Measurements from ENCODE around the gene FGGY.
A peak's percentile ranks its signal among the peaks of the same experiment; 100 is the strongest.

FGGY gene

DNA sequence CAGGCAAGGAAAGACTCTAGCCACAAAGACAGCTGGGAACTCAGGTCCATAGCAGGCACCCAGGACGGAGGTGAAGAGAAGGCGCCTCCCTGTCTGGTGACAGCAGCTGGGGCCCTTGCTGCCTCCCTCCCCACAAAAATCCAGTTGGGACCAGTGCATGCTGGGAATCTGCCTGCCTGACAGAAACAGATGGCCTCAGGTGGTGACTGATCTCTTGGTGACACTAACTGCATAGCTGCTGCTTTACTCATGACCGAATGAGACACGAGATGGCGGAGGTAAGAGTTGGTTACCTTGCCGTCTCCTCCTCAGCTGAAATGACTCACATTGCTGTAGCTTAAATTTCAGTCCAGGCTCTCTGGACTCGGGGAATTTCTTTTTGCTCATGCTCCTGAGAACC, 130.3 kb downstream of the FGGY start:
- Histone ChIP-seq H3K27ac (ENCODE audit: extremely low read depth, low read depth, low read length) (no peak overlapping the region), H3K4me1 (ENCODE audit: control insufficient read depth, insufficient read depth, low read length) (no peaks in the 10 kb centered on the region), H3K9me3 (ENCODE audit: control insufficient read depth, insufficient read depth, low read depth, low read length) (no peaks in the 10 kb centered on the region), H3K4me3 (ENCODE audit: low read depth, low read length) (no peak overlapping the region), H3K36me3 (ENCODE audit: control insufficient read depth in 2 of 2, insufficient read depth in 1 of 2, low read length in 2 of 2) (no peaks in the 10 kb centered on the region)
- ChIA-PET CTCF (interaction anchor here (1.1 kb wide), 1 partner anchor 131 kb away, joined by 3 read pairs; no protein-coding TSS in a partner anchor), POLR2A (interaction anchor here (0.7 to 1.2 kb wide), 2 partner anchors 16 to 23 kb away, joined by 3 read pairs; no protein-coding TSS in a partner anchor)
- TF ChIP-seq SP7 (tag by site-specific recombination; IDR thresholded peaks at IDR 0.05) (0 out of 2 replicates have a peak, but pooled peaks have one; percentile 19), ZNF223 (tag by site-specific recombination; IDR thresholded peaks at IDR 0.05) (no peak), ZFP37 (tag by site-specific recombination; IDR thresholded peaks at IDR 0.05) (no peak), YY1 (tag by site-specific recombination; IDR thresholded peaks at IDR 0.05) (no peak), ZSCAN16 (tag by site-specific recombination; IDR thresholded peaks at IDR 0.05) (no peak), ZNF624 (tag by site-specific recombination; IDR thresholded peaks at IDR 0.05) (no peak), OVOL3 (tag by site-specific recombination; IDR thresholded peaks at IDR 0.05) (no peak), ZEB2 (tag by site-specific recombination; IDR thresholded peaks at IDR 0.05) (no peak), ZNF184 (tag by site-specific recombination; IDR thresholded peaks at IDR 0.05) (peak; percentile 35; the same call in 1 of the 2 replicates), ZFHX2 (tag by site-specific recombination; conservative IDR thresholded peaks at IDR 0.05) (no peak), ZNF157 (tag by site-specific recombination; IDR thresholded peaks at IDR 0.05) (no peak)
- TF ChIP-seq, protein P1, sequence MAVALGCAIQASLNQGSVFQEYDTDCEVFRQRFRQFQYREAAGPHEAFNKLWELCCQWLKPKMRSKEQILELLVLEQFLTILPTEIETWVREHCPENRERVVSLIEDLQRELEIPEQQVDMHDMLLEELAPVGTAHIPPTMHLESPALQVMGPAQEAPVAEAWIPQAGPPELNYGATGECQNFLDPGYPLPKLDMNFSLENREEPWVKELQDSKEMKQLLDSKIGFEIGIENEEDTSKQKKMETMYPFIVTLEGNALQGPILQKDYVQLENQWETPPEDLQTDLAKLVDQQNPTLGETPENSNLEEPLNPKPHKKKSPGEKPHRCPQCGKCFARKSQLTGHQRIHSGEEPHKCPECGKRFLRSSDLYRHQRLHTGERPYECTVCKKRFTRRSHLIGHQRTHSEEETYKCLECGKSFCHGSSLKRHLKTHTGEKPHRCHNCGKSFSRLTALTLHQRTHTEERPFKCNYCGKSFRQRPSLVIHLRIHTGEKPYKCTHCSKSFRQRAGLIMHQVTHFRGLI (tag by site-specific recombination; IDR thresholded peaks at IDR 0.05) = no peak
- TF ChIP-seq, protein P2, sequence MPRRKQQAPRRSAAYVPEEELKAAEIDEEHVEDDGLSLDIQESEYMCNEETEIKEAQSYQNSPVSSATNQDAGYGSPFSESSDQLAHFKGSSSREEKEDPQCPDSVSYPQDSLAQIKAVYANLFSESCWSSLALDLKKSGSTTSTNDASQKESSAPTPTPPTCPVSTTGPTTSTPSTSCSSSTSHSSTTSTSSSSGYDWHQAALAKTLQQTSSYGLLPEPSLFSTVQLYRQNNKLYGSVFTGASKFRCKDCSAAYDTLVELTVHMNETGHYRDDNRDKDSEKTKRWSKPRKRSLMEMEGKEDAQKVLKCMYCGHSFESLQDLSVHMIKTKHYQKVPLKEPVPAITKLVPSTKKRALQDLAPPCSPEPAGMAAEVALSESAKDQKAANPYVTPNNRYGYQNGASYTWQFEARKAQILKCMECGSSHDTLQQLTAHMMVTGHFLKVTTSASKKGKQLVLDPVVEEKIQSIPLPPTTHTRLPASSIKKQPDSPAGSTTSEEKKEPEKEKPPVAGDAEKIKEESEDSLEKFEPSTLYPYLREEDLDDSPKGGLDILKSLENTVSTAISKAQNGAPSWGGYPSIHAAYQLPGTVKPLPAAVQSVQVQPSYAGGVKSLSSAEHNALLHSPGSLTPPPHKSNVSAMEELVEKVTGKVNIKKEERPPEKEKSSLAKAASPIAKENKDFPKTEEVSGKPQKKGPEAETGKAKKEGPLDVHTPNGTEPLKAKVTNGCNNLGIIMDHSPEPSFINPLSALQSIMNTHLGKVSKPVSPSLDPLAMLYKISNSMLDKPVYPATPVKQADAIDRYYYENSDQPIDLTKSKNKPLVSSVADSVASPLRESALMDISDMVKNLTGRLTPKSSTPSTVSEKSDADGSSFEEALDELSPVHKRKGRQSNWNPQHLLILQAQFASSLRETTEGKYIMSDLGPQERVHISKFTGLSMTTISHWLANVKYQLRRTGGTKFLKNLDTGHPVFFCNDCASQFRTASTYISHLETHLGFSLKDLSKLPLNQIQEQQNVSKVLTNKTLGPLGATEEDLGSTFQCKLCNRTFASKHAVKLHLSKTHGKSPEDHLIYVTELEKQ (tag by site-specific recombination; IDR thresholded peaks at IDR 0.05; ENCODE audit: borderline replicate concordance) = peak; percentile 62; the same call in 1 of the 2 replicates

DNA sequence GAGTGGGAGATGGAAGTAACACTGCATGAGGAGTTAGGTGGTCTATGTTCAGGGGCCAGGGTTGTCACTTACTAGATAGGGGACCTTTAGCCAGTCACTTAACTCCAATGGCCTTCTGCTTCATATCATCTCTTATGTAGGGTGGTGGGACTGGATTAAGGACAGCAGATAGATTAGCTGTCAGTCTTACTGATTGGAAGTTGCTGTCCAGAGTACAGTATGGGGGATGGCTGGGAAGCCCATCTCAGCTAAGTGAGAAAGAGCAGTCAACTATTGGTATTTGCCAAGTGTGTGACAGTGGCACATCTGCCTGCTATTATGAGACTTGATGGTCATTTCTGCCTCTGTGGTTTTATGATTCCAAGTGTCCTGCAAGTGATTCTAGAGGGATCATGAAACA, 130.9 kb downstream of the FGGY start:
- H3K36me3 ChIP-seq (ENCODE audit: control insufficient read depth in 2 of 2, insufficient read depth in 1 of 2, low read length in 2 of 2) = no peaks in the 10 kb centered on the region
- TF ChIP-seq OVOL3 (tag by site-specific recombination; IDR thresholded peaks at IDR 0.05) = no peak
- TF ChIP-seq, protein P3, sequence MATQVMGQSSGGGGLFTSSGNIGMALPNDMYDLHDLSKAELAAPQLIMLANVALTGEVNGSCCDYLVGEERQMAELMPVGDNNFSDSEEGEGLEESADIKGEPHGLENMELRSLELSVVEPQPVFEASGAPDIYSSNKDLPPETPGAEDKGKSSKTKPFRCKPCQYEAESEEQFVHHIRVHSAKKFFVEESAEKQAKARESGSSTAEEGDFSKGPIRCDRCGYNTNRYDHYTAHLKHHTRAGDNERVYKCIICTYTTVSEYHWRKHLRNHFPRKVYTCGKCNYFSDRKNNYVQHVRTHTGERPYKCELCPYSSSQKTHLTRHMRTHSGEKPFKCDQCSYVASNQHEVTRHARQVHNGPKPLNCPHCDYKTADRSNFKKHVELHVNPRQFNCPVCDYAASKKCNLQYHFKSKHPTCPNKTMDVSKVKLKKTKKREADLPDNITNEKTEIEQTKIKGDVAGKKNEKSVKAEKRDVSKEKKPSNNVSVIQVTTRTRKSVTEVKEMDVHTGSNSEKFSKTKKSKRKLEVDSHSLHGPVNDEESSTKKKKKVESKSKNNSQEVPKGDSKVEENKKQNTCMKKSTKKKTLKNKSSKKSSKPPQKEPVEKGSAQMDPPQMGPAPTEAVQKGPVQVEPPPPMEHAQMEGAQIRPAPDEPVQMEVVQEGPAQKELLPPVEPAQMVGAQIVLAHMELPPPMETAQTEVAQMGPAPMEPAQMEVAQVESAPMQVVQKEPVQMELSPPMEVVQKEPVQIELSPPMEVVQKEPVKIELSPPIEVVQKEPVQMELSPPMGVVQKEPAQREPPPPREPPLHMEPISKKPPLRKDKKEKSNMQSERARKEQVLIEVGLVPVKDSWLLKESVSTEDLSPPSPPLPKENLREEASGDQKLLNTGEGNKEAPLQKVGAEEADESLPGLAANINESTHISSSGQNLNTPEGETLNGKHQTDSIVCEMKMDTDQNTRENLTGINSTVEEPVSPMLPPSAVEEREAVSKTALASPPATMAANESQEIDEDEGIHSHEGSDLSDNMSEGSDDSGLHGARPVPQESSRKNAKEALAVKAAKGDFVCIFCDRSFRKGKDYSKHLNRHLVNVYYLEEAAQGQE (tag by site-specific recombination; IDR thresholded peaks at IDR 0.05) = 0 out of 2 replicates have a peak, but pooled peaks have one; percentile 45
- TF ChIP-seq ZNF24 (tag by site-specific recombination; IDR thresholded peaks at IDR 0.05) = no peak
- CTCF ChIA-PET = interaction anchor here (0.6 to 1.1 kb wide), 2 partner anchors 21 to 132 kb away, joined by 3 read pairs; no protein-coding TSS in a partner anchor
- POLR2A ChIA-PET = interaction anchor here (1.2 kb wide), 1 partner anchor 16 kb away, joined by 3 read pairs; no protein-coding TSS in a partner anchor
- H3K4me3 ChIP-seq (ENCODE audit: low read depth, low read length) = no peak overlapping the region
- H3K27ac ChIP-seq (ENCODE audit: extremely low read depth, low read depth, low read length) = no peak overlapping the region
- H3K9me3 ChIP-seq (ENCODE audit: control insufficient read depth, insufficient read depth, low read depth, low read length) = no peaks in the 10 kb centered on the region
- no peaks in the 10 kb centered on the region for H3K4me1 ChIP-seq (ENCODE audit: control insufficient read depth, insufficient read depth, low read length)

All from HEK293 (cell line).